HG03469 (cell line): ENCODE data around the gene SYT11.

Experiments
- ATAC-seq: cut with Tn5 transposase; IDR thresholded peaks from one replicate; pipeline ENCODE4 v1.9.1; 2021; ENCODE audit warnings: mild to moderate bottlenecking, moderate library complexity, moderate number of reproducible peaks; ENCODE audit not compliant: unreplicated experiment

The SYT11 gene

DNA sequence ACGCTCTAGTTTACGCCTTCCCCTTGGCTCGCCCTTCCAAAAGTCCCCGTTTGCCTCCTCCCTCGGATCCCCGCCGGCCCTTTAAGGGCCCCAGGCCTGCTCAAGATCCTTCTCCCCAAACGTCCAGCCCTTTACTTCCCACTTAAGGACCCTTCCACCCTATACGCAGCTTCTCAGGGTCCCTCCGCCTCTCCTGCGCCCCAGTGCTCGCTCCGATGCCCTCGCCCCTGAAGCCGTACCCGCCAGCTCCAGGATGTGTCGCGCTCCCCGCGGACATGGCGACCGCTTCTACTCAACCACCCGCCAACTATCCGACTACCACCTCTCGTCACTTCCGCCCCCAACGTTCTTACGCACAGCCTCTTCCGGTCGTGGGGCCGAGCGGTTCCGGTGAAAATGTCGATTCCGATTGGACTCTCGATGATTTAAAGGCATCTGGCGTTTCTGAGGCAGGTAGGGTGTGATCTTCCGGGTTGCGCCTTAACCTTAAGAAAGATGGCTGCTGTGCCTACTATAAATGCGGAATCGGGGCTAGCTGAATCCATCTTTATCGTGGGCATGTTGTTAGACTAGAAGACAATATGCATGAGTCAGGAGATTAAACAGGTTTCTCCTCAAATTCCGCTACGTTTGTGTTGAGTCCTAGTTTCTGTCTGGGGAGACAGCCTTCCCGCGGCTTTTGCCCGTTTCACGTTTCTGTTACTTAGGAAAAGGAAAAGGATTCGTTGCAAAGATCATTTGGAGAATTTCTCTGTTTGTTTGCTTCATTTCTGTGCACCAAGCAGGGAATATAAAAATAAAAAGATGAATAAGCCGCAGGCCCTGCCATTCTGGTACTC lies 74.9 kb downstream of the SYT11 start, which contains the start of gene KHDC4:
KHDC4 (minus strand) TSS at position 317 of the 839 bp plus-strand sequence; CDS start at position 277, 40 bp downstream.
- ATAC-seq = peak; percentile 65
